Astrocyte (in vitro differentiated cells and primary cell): ENCODE results near the gene PRSS57.

Experiments used
- CTCF ChIP-seq: IDR thresholded peaks from 2 replicates; pipeline ENCODE4 v1.5.1; 2011; ENCODE audit warnings: low read depth, mild to moderate bottlenecking, inconsistent platforms, low read length, moderate library complexity; ENCODE audit not compliant: insufficient read depth
- EZH2 ChIP-seq: IDR thresholded peaks from 2 replicates; pipeline ENCODE4 v1.6.1; 2012; ENCODE audit warnings: mild to moderate bottlenecking, low read length, inconsistent platforms; ENCODE audit not compliant: insufficient read depth

- TF ChIP-seq CTCF, result no peak
- TF ChIP-seq EZH2, result no peak
Observed at GRCh38 chr19:678791-679388, 16.4 kb downstream of the PRSS57 start.
